HCT116 (cell line): ENCODE data around the gene VWC2. TPM values are rescaled to one million over a fixed set of nuclear protein-coding genes. Genes with fewer than 3 reads are reported as not detected.

ENCODE experiments used
- ATAC-seq: fragments of 200-7000 bp; cut with Tn5 transposase; 2 replicates; pipeline ENCODE4 v1.9.1; 2020; ENCODE audit warnings: mild to moderate bottlenecking, moderate library complexity
- BruUV-seq: library from RNA; stranded (reverse); fragments of 400-500 nt; replicated peaks from 2 replicates; lab custom pipeline; 2021; lab: Mats Ljungman, UMichigan
- CTCF ChIA-PET: fragments of 300-600 bp; sonication (Branson Sonifier 250); formaldehyde crosslinking; loops from one replicate; lab custom pipeline; 2021; ENCODE audit warnings: antibody characterized with exemption; lab: Charles Lee
- POLR2A ChIA-PET: fragments of 300-600, 350-600 bp; sonication (Branson Sonifier 250); formaldehyde crosslinking; loops from one replicate; lab custom pipeline; 2021; ENCODE audit warnings: antibody characterized with exemption; lab: Charles Lee
- RAD21 ChIA-PET, 2 experiments: fragments of 300-600 bp; sonication (Branson Sonifier 250); formaldehyde crosslinking; loops; one replicate each; lab custom pipeline; 2023; ENCODE audit warnings: low total read pairs in 2 of 2; ENCODE audit not compliant: uncharacterized antibody in 2 of 2, unreplicated experiment in 2 of 2, low non-redundant PET in 1 of 2; lab: Charles Lee
- DNase-seq: peaks from one replicate; pipeline ENCODE4 v3.0.0-alpha.2; 2010; ENCODE audit warnings: low read depth, low spot score
- H2AFZ ChIP-seq: fragments of 200-600 bp; shearing (Covaris generic), sonication (generic); 2 replicates; pipeline ENCODE4 v1.6.1; 2017; ENCODE audit warnings: low read depth, mixed run types, mixed read lengths, antibody characterized with exemption, low read length; ENCODE audit not compliant: poor library complexity, severe bottlenecking
- H3K27ac ChIP-seq: 2 replicates; pipeline ENCODE4 v1.5.1; 2012; ENCODE audit warnings: low read depth, low read length
- H3K27me3 ChIP-seq: fragments of 200-600 bp; sonication (generic); 2 replicates; pipeline ENCODE4 v1.6.1; 2016; ENCODE audit warnings: mixed run types, low read length, mixed read lengths; ENCODE audit not compliant: insufficient read depth
- H3K36me3 ChIP-seq, 2 experiments: fragments of 200-500 bp in 1 of 2; fragments of 200-600 bp in 1 of 2; sonication (Bioruptor generic) in 1 of 2; sonication (generic) in 1 of 2; 2 replicates each; pipeline versions ENCODE4 v1.5.1 to v1.6.1; 2014 to 2016; ENCODE audit warnings: low read length in 2 of 2, inconsistent platforms in 1 of 2, mixed read lengths in 1 of 2, mixed run types in 1 of 2; ENCODE audit not compliant: insufficient read depth in 2 of 2, control insufficient read depth in 1 of 2
- H3K4me1 ChIP-seq, 2 experiments: fragments of 200-600 bp in 1 of 2; sonication (generic) in 1 of 2; 2 replicates each; pipeline versions ENCODE4 v1.5.1 to v1.6.1; 2012 to 2017; ENCODE audit warnings: low read length in 2 of 2, inconsistent platforms in 1 of 2, mild to moderate bottlenecking in 1 of 2, mixed read lengths in 1 of 2, mixed run types in 1 of 2, moderate library complexity in 1 of 2; ENCODE audit not compliant: insufficient read depth in 2 of 2, control insufficient read depth in 1 of 2
- H3K4me2 ChIP-seq: fragments of 200-600 bp; sonication (generic); 2 replicates; pipeline ENCODE4 v1.6.1; 2017; ENCODE audit warnings: mixed run types, low read length, mixed read lengths
- H3K4me3 ChIP-seq, 2 experiments: fragments of 200-600 bp in 1 of 2; sonication (generic) in 1 of 2; replicated peaks in 1 of 2; 2 replicates each; pipeline ENCODE4 v1.5.1; 2011 to 2016; ENCODE audit warnings: low read length in 2 of 2, control low read depth in 1 of 2, low read depth in 1 of 2, mild to moderate bottlenecking in 1 of 2, mixed read lengths in 1 of 2, mixed run types in 1 of 2
- H3K79me2 ChIP-seq: fragments of 200-600 bp; sonication (generic); 2 replicates; pipeline ENCODE4 v1.6.1; 2017; ENCODE audit warnings: mild to moderate bottlenecking, mixed run types, low read length, moderate library complexity, mixed read lengths; ENCODE audit not compliant: insufficient read depth
- H3K9ac ChIP-seq: fragments of 200-600 bp; sonication (generic); 2 replicates; pipeline ENCODE4 v1.6.1; 2016; ENCODE audit warnings: low read length, mixed read lengths
- H3K9me2 ChIP-seq: fragments of 200-600 bp; sonication (generic), shearing (Covaris generic); 2 replicates; pipeline ENCODE4 v1.6.1; 2017; ENCODE audit warnings: mixed run types, mild to moderate bottlenecking, moderate library complexity; ENCODE audit not compliant: insufficient read depth
- H3K9me3 ChIP-seq, 2 experiments: fragments of 200-500 bp in 1 of 2; fragments of 200-600 bp in 1 of 2; sonication (Bioruptor generic) in 1 of 2; sonication (generic) in 1 of 2; 2 replicates each; pipeline ENCODE4 v1.6.1; 2014 to 2017; ENCODE audit warnings: low read length in 2 of 2, mixed read lengths in 2 of 2, inconsistent platforms in 1 of 2, low read depth in 1 of 2, mild to moderate bottlenecking in 1 of 2, mixed run types in 1 of 2, moderate library complexity in 1 of 2; ENCODE audit not compliant: control insufficient read depth in 1 of 2, insufficient read depth in 1 of 2
- H4K20me1 ChIP-seq: fragments of 200-600 bp; sonication (generic), shearing (Covaris generic); 2 replicates; pipeline ENCODE4 v1.6.1; 2017; ENCODE audit warnings: mixed run types, mild to moderate bottlenecking, moderate library complexity; ENCODE audit not compliant: insufficient read depth
- ATF3 ChIP-seq: IDR thresholded peaks from 2 replicates; pipeline ENCODE4 v1.6.1; 2012
- CBX3 ChIP-seq: IDR thresholded peaks from 2 replicates; pipeline ENCODE4 v1.6.1; 2012; ENCODE audit warnings: low read depth
- EGR1 ChIP-seq: IDR thresholded peaks from 2 replicates; pipeline ENCODE4 v1.6.1; 2012; ENCODE audit warnings: low read depth
- EZH2 ChIP-seq: fragments of 200-600 bp; sonication (generic); IDR thresholded peaks from 2 replicates; pipeline ENCODE4 v1.6.1; 2017; ENCODE audit warnings: antibody characterized with exemption, mixed run types
- JUND ChIP-seq: IDR thresholded peaks from 2 replicates; pipeline ENCODE4 v1.6.1; 2012
- MAX ChIP-seq: IDR thresholded peaks from 2 replicates; pipeline ENCODE4 v1.6.1; 2012
- REST ChIP-seq: IDR thresholded peaks from 2 replicates; pipeline ENCODE4 v1.6.1; 2012; ENCODE audit warnings: low read depth
- SP1 ChIP-seq: IDR thresholded peaks from 2 replicates; pipeline ENCODE4 v1.6.1; 2012; ENCODE audit warnings: low read depth
- TCF7L2 ChIP-seq: IDR thresholded peaks from 2 replicates; pipeline ENCODE4 v1.7.0; 2011; ENCODE audit warnings: borderline replicate concordance, inconsistent platforms; ENCODE audit not compliant: insufficient read depth, insufficient read length; ENCODE audit errors: extremely low read depth
- YY1 ChIP-seq: IDR thresholded peaks from 2 replicates; pipeline ENCODE4 v1.6.1; 2011; ENCODE audit warnings: low read length, low read depth, moderate library complexity, mild to moderate bottlenecking; ENCODE audit not compliant: insufficient replicate concordance; ENCODE audit errors: extremely low read depth
- ZFX ChIP-seq: fragments of 450-650 bp; IDR thresholded peaks from 2 replicates; pipeline ENCODE4 v1.6.1; 2017
- ZNF274 ChIP-seq: fragments of 200-500 bp; sonication (Bioruptor generic); IDR thresholded peaks from 2 replicates; pipeline ENCODE4 v1.6.1; 2014; ENCODE audit warnings: mild to moderate bottlenecking, low read depth, low read length, inconsistent platforms
- intact Hi-C: fragments of 100-400 bp; cut with micrococcal nuclease; formaldehyde crosslinking; loops from 2 replicates; pipeline ENCODE4 v1.10.0; 2022
- total RNA-seq: library from RNA; stranded (reverse); gene quantifications from one replicate; pipeline ENCODE4 v1.2.1, GENCODE V29; 2021; ENCODE audit not compliant: unreplicated experiment

VWC2 gene
- total RNA-seq, 1 experiment from 2014 or later, result not detected

- Histone ChIP-seq H3K9me3 (peaks cover 0 to 7% of the 10 kb centered on the region in 2 experiments; a peak in 1 of 4 replicates), H3K36me3 (no peaks in the 10 kb centered on the region), H2AFZ (no peak overlapping the region), H3K27ac (no peak overlapping the region), H3K79me2 (no peaks in the 10 kb centered on the region), H3K4me2 (no peak overlapping the region), H3K27me3 (no peaks in the 10 kb centered on the region), H4K20me1 (no peaks in the 10 kb centered on the region), H3K9ac (no peak overlapping the region), H3K4me1 (no peaks in the 10 kb centered on the region), H3K9me2 (no peaks in the 10 kb centered on the region), H3K4me3 (no peak overlapping the region)
- ATAC-seq, result no peak
- RAD21 ChIA-PET, result no interaction called here
- POLR2A ChIA-PET, result no interaction called here
- intact Hi-C loops, result no loop called here
- no TSS peak for BruUV-seq
- TF ChIP-seq MAX (no peak), ZNF274 (no peak), ATF3 (no peak), SP1 (no peak), CBX3 (no peak)
- CTCF ChIA-PET, result no interaction called here
- no peak for DNase-seq
These were observed 49.4 kb downstream of the VWC2 start for GRCh38 chr7:49822856-49823255.

GRCh38 chr7:49823566-49823965 is 50.1 kb downstream of the VWC2 start:
- RAD21 ChIA-PET, result no interaction called here
- Histone ChIP-seq H3K36me3 (no peaks in the 10 kb centered on the region), H3K4me3 (no peak overlapping the region), H3K9me3 (peaks cover 0 to 7% of the 10 kb centered on the region in 2 experiments; a peak in 1 of 4 replicates)
- no peak for TF ChIP-seq TCF7L2
- TF ChIP-seq REST, result no peak
- TF ChIP-seq SP1, result no peak
- no peak for TF ChIP-seq MAX
- no peak for TF ChIP-seq ZFX
- TF ChIP-seq ZNF274, result no peak
- no peak for TF ChIP-seq JUND
- no peak for TF ChIP-seq EGR1
- no peak for TF ChIP-seq YY1
- no peak for TF ChIP-seq EZH2
- TF ChIP-seq, all 23 proteins: peak for 0
- Histone ChIP-seq H3K9ac (no peak overlapping the region), H3K4me2 (no peak overlapping the region), H3K9me2 (no peaks in the 10 kb centered on the region), H3K27ac (no peak overlapping the region), H3K4me1 (no peaks in the 10 kb centered on the region), H3K79me2 (no peaks in the 10 kb centered on the region), H2AFZ (no peak overlapping the region), H4K20me1 (no peaks in the 10 kb centered on the region), H3K27me3 (no peaks in the 10 kb centered on the region)
- DNase-seq, result no peak
- ChIA-PET POLR2A (no interaction called here), CTCF (no interaction called here)
- no TSS peak for BruUV-seq
- intact Hi-C loops, result no loop called here
- no peak for ATAC-seq
